Measurements from ENCODE around the gene ZFPL1. TPM values are rescaled to one million over a fixed set of nuclear protein-coding genes. Genes with fewer than 3 reads are reported as not detected.

Gene ZFPL1
- total RNA-seq: 43.4 to 46.2 TPM (median 45.7 TPM) in 3 replicates

DNA sequence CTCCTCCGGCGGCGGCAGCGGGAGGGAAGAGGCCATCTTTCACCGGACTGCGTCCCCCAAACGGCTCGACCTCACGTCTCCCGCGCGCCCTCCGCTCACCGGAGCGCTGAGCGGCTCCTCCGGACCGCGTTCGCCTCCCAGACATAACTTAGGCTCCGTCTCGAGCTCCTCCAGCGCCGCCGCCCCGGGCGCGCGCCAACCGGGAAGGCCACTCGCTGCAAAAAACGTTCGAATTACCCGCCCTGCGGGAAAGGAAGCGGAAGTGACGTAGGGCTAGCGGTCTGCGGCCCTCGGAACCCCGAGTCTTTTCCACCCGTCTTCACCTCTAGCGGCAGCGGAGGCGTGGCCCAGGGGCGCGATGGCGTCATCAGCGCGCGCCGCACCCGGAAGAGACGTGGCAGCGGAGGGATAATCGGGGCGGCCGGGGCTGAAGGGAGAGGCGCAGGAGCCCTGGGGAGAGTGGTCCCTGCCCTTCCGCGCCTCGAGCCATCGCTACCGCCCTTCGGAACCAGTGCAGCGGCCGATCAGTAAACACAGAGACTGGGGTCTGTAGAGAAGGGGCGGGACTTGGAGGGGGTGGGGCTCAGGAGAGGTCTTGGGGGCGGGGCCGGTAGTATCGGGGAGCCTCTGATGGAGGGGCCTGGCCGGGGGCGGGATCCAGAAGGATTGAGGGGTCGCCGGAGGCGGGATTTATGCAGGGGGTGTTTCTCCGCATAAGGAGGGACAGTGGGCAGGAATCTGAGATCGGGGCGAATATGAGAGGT, at the start of gene ZFPL1, which contains the start of gene CDCA5:
Gene ZFPL1 (plus strand): TSS at position 389 of the 764 bp plus-strand sequence. CDS start 477 bp downstream, outside the sequence.
Gene CDCA5 (minus strand): TSS at position 207 of the 764 bp plus-strand sequence. CDS start 62 bp downstream, at position 145.
- peak; percentile 95 to 97 for DNase-seq (ENCODE audit: low spot score in 2 of 2, unreplicated experiment in 2 of 2)
- Mint-ChIP-seq H3K4me3 (peak within 1 kb of the TSS; percentile 96), H3K9me3 (no peaks in the 10 kb centered on the region), H3K27me3 (ENCODE audit: low read depth) (no peaks in the 10 kb centered on the region), H3K4me1 (peaks cover 25% of the 10 kb centered on the region), H3K36me3 (peaks cover 17% of the 10 kb centered on the region), H3K27ac (peak within 1 kb of the TSS; percentile 99)
- TF ChIP-seq, protein P1, sequence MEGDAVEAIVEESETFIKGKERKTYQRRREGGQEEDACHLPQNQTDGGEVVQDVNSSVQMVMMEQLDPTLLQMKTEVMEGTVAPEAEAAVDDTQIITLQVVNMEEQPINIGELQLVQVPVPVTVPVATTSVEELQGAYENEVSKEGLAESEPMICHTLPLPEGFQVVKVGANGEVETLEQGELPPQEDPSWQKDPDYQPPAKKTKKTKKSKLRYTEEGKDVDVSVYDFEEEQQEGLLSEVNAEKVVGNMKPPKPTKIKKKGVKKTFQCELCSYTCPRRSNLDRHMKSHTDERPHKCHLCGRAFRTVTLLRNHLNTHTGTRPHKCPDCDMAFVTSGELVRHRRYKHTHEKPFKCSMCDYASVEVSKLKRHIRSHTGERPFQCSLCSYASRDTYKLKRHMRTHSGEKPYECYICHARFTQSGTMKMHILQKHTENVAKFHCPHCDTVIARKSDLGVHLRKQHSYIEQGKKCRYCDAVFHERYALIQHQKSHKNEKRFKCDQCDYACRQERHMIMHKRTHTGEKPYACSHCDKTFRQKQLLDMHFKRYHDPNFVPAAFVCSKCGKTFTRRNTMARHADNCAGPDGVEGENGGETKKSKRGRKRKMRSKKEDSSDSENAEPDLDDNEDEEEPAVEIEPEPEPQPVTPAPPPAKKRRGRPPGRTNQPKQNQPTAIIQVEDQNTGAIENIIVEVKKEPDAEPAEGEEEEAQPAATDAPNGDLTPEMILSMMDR (IDR thresholded peaks at IDR 0.05; ENCODE audit: unreplicated experiment): no peak

DNA sequence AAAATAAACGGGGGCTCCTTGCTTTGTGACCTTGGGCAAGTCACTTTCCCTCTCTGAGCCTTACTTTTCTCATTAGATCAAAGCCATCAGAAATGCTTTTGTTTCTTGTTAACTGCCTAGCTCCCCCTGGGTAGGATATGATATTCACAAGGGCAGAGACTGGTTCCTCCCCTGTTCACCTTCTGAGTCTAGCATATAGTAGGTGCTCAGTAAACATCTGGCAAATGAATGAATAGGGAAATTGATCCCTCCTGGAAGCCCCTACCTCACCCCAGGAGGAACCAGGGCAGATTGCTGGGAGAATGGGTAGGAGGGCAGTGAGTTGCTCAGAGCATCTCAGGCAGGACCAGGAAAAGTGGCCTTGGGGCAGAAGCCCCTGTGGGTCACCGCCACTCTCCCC, 49.6 kb upstream of the ZFPL1 start:
- TF ChIP-seq, protein P1 (IDR thresholded peaks at IDR 0.05; ENCODE audit: unreplicated experiment): no peak
- Mint-ChIP-seq H3K9me3 (no peaks in the 10 kb centered on the region), H3K27ac (no peak overlapping the region), H3K4me1 (no peaks in the 10 kb centered on the region), H3K27me3 (ENCODE audit: low read depth) (no peaks in the 10 kb centered on the region), H3K4me3 (no peak overlapping the region), H3K36me3 (peaks cover 7% of the 10 kb centered on the region)
- no peak for DNase-seq (ENCODE audit: low spot score in 2 of 2, unreplicated experiment in 2 of 2)

DNA sequence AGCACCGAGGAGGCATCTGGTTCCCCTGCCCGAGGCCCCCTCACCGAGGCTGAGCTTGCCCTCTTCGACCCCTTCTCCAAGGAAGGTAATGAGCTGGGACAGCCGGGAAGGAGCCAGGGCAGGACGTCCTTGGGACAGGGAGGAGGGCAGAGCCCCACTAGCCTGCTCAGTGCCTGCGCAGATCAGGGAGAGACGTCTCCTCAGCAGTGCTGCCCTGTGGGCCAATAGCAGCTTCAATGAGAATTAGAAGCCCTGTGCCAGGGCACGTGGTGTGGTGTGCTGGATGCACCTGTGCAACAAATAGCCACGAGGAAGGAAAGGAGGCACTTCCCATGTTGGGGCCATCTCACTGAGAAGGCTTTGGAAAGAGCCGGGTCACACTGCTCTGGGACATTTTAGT, 48.4 kb upstream of the ZFPL1 start:
- no peak overlapping the region for H3K4me3 Mint-ChIP-seq
- peaks cover 1% of the 10 kb centered on the region for H3K4me1 Mint-ChIP-seq
- H3K27me3 Mint-ChIP-seq (ENCODE audit: low read depth): no peaks in the 10 kb centered on the region
- TF ChIP-seq, protein P1 (IDR thresholded peaks at IDR 0.05; ENCODE audit: unreplicated experiment): no peak
- H3K9me3 Mint-ChIP-seq: no peaks in the 10 kb centered on the region
- peaks cover 7% of the 10 kb centered on the region for H3K36me3 Mint-ChIP-seq
- H3K27ac Mint-ChIP-seq: no peak overlapping the region
- no peak for DNase-seq (ENCODE audit: low spot score in 2 of 2, unreplicated experiment in 2 of 2)

DNA sequence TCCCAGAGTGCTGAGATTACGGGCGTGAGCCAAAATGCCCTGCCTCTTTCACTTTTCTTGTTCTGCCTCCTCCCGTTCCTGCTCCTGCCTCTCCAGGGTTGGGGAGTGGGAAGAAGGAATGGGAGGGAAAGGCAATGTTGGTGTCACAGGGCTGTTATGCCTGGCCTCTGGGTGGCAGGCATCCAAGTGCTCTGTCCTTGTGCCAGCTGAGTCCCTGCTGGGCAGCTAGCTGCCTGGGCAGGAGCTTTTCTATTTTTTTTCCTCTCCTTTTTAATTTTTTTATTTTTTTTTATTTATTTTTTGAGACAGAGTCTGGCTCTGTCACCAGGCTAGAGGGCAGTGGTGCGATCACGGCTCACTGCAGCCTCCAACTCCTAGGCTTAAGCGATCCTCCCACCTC, 47.1 kb upstream of the ZFPL1 start:
- Mint-ChIP-seq H3K27me3 (ENCODE audit: low read depth) (no peaks in the 10 kb centered on the region), H3K27ac (no peak overlapping the region), H3K36me3 (peaks cover 7% of the 10 kb centered on the region), H3K4me1 (peaks cover 6% of the 10 kb centered on the region), H3K9me3 (no peaks in the 10 kb centered on the region), H3K4me3 (no peak overlapping the region)
- TF ChIP-seq, protein P1 (IDR thresholded peaks at IDR 0.05; ENCODE audit: unreplicated experiment): no peak
- DNase-seq (ENCODE audit: low spot score in 2 of 2, unreplicated experiment in 2 of 2): no peak

DNA sequence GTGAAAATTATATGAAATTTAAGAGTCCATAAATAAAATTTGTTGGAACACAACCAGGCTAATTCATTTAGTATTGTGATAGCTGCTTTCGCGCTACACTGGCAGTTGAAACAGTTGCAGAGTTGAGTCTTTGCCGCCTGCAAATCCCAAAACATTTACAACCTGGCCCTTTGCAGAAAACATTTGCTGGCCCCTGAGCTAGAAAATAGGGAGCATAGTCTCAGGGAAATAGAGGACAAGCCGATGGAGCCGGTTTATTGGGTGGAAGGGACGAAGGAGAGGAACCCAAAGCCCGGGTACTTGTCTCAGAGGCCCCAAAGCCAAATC, 43.5 kb upstream of the ZFPL1 start:
- Mint-ChIP-seq H3K4me1 (peaks cover 14% of the 10 kb centered on the region), H3K27me3 (ENCODE audit: low read depth) (no peaks in the 10 kb centered on the region), H3K4me3 (peak overlapping the region; percentile 88), H3K36me3 (peaks cover 5% of the 10 kb centered on the region), H3K27ac (peak overlapping the region; percentile 95), H3K9me3 (no peaks in the 10 kb centered on the region)
- no peak for DNase-seq (ENCODE audit: low spot score in 2 of 2, unreplicated experiment in 2 of 2)
- TF ChIP-seq, protein P1 (IDR thresholded peaks at IDR 0.05; ENCODE audit: unreplicated experiment): no peak
